Superior temporal gyrus (tissue), 1 donor: Measurements from ENCODE around the gene TYW3.
"Not testable (repeated sequence)": the region's sequence is repeated elsewhere in the genome, so short reads cannot be mapped to it uniquely, and the experiment has no call there.

Experiments used
- DNase-seq: peaks from one replicate; pipeline ENCODE4 v3.0.0-alpha.2; 2016; ENCODE audit errors: extremely low spot score

TYW3 gene

GRCh38 chr1:74731399-74732052 is 1.4 kb upstream of the TYW3 start:
- no peak for DNase-seq

- not testable (repeated sequence) for DNase-seq
Measured at GRCh38 chr1:74732071-74732946, 643 bp upstream of the TYW3 start.

GRCh38 chr1:74733604-74734484 is 892 bp downstream of the TYW3 start:
- DNase-seq, result peak; percentile 91

GRCh38 chr1:74737333-74737732 is 4.4 kb downstream of the TYW3 start:
- DNase-seq, result no peak

- not testable (repeated sequence) for DNase-seq
Measured at GRCh38 chr1:74740307-74740980, 7.5 kb downstream of the TYW3 start.

- DNase-seq, result not testable (repeated sequence)
Measured at GRCh38 chr1:74745247-74745646, 12.3 kb downstream of the TYW3 start.

GRCh38 chr1:74748960-74749359 is 16.0 kb downstream of the TYW3 start:
- no peak for DNase-seq

- no peak for DNase-seq
Measured at GRCh38 chr1:74753104-74753503, 20.2 kb downstream of the TYW3 start.

- no peak for DNase-seq
Measured at GRCh38 chr1:74755475-74755874, 22.5 kb downstream of the TYW3 start.

- DNase-seq, result not testable (repeated sequence)
Measured at GRCh38 chr1:74756650-74757049, 23.7 kb downstream of the TYW3 start.

GRCh38 chr1:74763807-74764206 is 30.9 kb downstream of the TYW3 start:
- DNase-seq, result no peak

GRCh38 chr1:74766579-74766978 is 33.6 kb downstream of the TYW3 start:
- no peak for DNase-seq

- DNase-seq, result no peak
Measured at GRCh38 chr1:74767490-74767889, 34.5 kb downstream of the TYW3 start.

GRCh38 chr1:74771913-74772515 is 39.1 kb downstream of the TYW3 start:
- DNase-seq, result peak; percentile 91

- no peak for DNase-seq
Measured at GRCh38 chr1:74772945-74773344, 40.0 kb downstream of the TYW3 start.

- no peak for DNase-seq
Measured at GRCh38 chr1:74773582-74773981, 40.6 kb downstream of the TYW3 start.

- no peak for DNase-seq
Measured at GRCh38 chr1:74775735-74776134, 42.8 kb downstream of the TYW3 start.

GRCh38 chr1:74777525-74777924 is 44.6 kb downstream of the TYW3 start:
- DNase-seq, result no peak

GRCh38 chr1:74779750-74780149 is 46.8 kb downstream of the TYW3 start:
- DNase-seq, result no peak

GRCh38 chr1:74780594-74780993 is 47.6 kb downstream of the TYW3 start:
- no peak for DNase-seq

GRCh38 chr1:74785944-74786343 is 53.0 kb downstream of the TYW3 start:
- no peak for DNase-seq
